Heart left ventricle (tissue), 13 donors: ENCODE measurements around the gene CD80.

Source experiments
- CTCF ChIP-seq, 12 donors: fragments of 200-600 bp; sonication (generic) in 4 of 12; IDR thresholded peaks; one replicate each; pipeline versions ENCODE4 v1.5.0 to v1.8.0; 2018 to 2022; ENCODE audit warnings: antibody characterized with exemption in 12 of 12, mild to moderate bottlenecking in 5 of 12
- POLR2A ChIP-seq, 2 donors: fragments of 450-650 bp; IDR thresholded peaks; one replicate each; pipeline ENCODE4 v1.6.1; 2017; ENCODE audit warnings: antibody characterized with exemption in 2 of 2, mild to moderate bottlenecking in 2 of 2, moderate library complexity in 2 of 2
- donor health status: ischemic (EF 13 %, LVEDD 7.1; RV severe dilation, severe dysfunction).
- donor health status: DM: no; HTN: yes; CAD: no.
- donor health status: DM: no; HTN: no; CAD: no.
- donor health status: ischemic (EF 25% LVEDD 6.9; RV normal size, moderate dysfunction).
- donor health status: ischemic (EF 25% LVEDD 5.7; RV mildly dilated, moderate dysfunction).
- donor health status: ischemic (EF 35%, LVEDD 5.7; RV mildly dilated, moderate dysfunction).
- donor health status: nonischemic (EF 11% LVEDD 7.7; RV severe dilation, severe dysfunction).
- donor health status: DM: yes; HTN: yes; CAD: no.
- donor health status: PGD.
- donor health status: ischemic (EF 29% LVEDD 5.4; RV normal size, mild dysfunction).
- donor health status: nonischemic (EF 23%, LVEDD 6.1; RV moderate dilation, normal function).

DNA sequence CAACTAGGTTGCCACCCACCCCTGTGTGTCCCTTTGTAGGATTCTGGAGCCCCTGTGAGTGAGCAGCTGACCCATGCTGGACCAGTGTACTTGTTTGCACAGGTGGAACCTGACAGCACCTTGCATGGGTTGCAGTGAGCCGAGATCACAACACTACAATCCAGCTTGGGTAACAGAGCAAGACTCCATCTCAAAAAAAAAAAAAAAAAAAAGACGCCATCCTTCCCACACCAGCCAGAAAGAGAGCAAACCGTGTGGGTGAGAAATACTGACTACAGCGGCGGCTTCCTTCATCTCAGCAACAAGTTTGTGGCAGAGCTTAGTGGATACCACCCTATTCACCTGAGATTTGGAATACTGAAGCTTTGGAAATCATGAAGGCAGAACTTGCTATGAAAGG is 746 bp upstream of the CD80 start:
- TF ChIP-seq CTCF (IDR thresholded peaks at IDR 0.05) (no peak), POLR2A (IDR thresholded peaks at IDR 0.05) (no peak)
